ENCODE data around the gene LSM8. TPM values are rescaled to one million over a fixed set of nuclear protein-coding genes. Genes with fewer than 3 reads are reported as not detected.

The LSM8 gene
- total RNA-seq, 1 experiment from 2014 or later: 29.4 TPM

DNA sequence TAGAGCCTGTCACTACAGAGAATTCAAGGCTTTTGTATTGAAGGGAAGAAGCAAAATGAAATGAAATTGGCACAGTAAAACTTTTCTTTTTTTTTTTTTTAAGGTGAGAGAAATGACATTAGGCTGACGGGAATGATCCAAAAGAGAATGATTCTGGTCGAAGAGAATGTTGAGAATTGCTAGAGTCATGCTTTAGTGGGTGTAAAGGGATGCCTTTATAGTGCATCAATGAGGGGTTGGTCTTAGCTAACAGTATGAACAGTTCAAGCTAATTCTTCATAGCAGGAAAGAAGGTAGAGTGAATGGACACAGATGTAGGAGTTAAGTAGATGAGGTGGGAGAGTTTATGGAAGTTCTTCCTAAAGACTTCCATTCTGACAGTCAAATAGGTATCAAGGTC is 32.3 kb upstream of the LSM8 start:
- no peak overlapping the region for H3K4me3 ChIP-seq (replicated peaks in 1 of 2; ENCODE audit: low read depth in 1 of 2, low read length in 2 of 2)
- no peak for ATAC-seq

More for the DNA sequence above, 32.3 kb upstream of the LSM8 start:
- POLR2A ChIA-PET: no interaction called here
- RAD21 ChIA-PET (ENCODE audit: low non-redundant PET in 1 of 2, low total read pairs in 2 of 2, uncharacterized antibody in 2 of 2, unreplicated experiment in 2 of 2): no interaction called here
- TF ChIP-seq SP1 (IDR thresholded peaks at IDR 0.05; ENCODE audit: low read depth): no peak
- no peak for TF ChIP-seq TCF7L2 (IDR thresholded peaks at IDR 0.05; ENCODE audit: borderline replicate concordance, extremely low read depth, insufficient read depth, insufficient read length)
- no peak for TF ChIP-seq REST (IDR thresholded peaks at IDR 0.05; ENCODE audit: low read depth)
- TF ChIP-seq EGR1 (IDR thresholded peaks at IDR 0.05; ENCODE audit: low read depth): no peak
- TF ChIP-seq RAD21 (IDR thresholded peaks at IDR 0.05; ENCODE audit: low read depth): no peak
- TF ChIP-seq SRF (IDR thresholded peaks at IDR 0.05; ENCODE audit: low read depth): no peak
- H3K36me3 ChIP-seq (ENCODE audit: control insufficient read depth in 1 of 2, insufficient read depth in 2 of 2, low read length in 2 of 2): no peaks in the 10 kb centered on the region
- no peak for DNase-seq (ENCODE audit: low read depth, low spot score)
- H3K79me2 ChIP-seq (ENCODE audit: insufficient read depth, low read length): no peaks in the 10 kb centered on the region
- CTCF ChIA-PET: no interaction called here
- H3K4me1 ChIP-seq (ENCODE audit: control insufficient read depth in 1 of 2, insufficient read depth in 2 of 2, low read length in 2 of 2): no peaks in the 10 kb centered on the region
- no peak overlapping the region for H2AFZ ChIP-seq (ENCODE audit: low read depth, low read length, poor library complexity, severe bottlenecking)
- no peaks in the 10 kb centered on the region for H4K20me1 ChIP-seq (ENCODE audit: insufficient read depth)
- H3K9me2 ChIP-seq (ENCODE audit: insufficient read depth): no peaks in the 10 kb centered on the region
- H3K4me2 ChIP-seq (ENCODE audit: low read length): no peak overlapping the region
- no peaks in the 10 kb centered on the region for H3K27me3 ChIP-seq (ENCODE audit: insufficient read depth, low read length)
- H3K9me3 ChIP-seq (ENCODE audit: control insufficient read depth in 1 of 2, insufficient read depth in 1 of 2, low read depth in 1 of 2, low read length in 2 of 2): no peaks in the 10 kb centered on the region
- no peak overlapping the region for H3K27ac ChIP-seq (ENCODE audit: low read depth, low read length)
- intact Hi-C loops (cut with micrococcal nuclease): loop anchor here (2.0 to 5.0 kb wide), 4 partner anchors 401 to 839 kb away; no protein-coding TSS in a partner anchor
- BruUV-seq (replicated peaks): no TSS peak
- H3K9ac ChIP-seq (ENCODE audit: low read length): no peak overlapping the region

All from HCT116 (cell line).